GM21423 (cell line): ENCODE results near the gene TRPC6.
"Not testable (repeated sequence)": the region's sequence is repeated elsewhere in the genome, so short reads cannot be mapped to it uniquely, and the experiment has no call there.

Source experiments
- ATAC-seq: cut with Tn5 transposase; IDR thresholded peaks from one replicate; pipeline ENCODE4 v1.9.1; 2021; ENCODE audit warnings: mild to moderate bottlenecking, moderate library complexity; ENCODE audit not compliant: unreplicated experiment

Gene TRPC6

GRCh38 chr11:101523193-101523592, 60.6 kb downstream of the TRPC6 start:
- no peak for ATAC-seq

- ATAC-seq = no peak
Measured at GRCh38 chr11:101521821-101522220, 62.0 kb downstream of the TRPC6 start.

- no peak for ATAC-seq
Measured at GRCh38 chr11:101516546-101516945, 67.3 kb downstream of the TRPC6 start.

GRCh38 chr11:101511065-101511464, 72.7 kb downstream of the TRPC6 start:
- no peak for ATAC-seq

GRCh38 chr11:101510591-101510990, 73.2 kb downstream of the TRPC6 start:
- ATAC-seq = no peak

GRCh38 chr11:101509922-101510321, 73.9 kb downstream of the TRPC6 start:
- ATAC-seq = no peak

- no peak for ATAC-seq
Measured at GRCh38 chr11:101508370-101508769, 75.4 kb downstream of the TRPC6 start.

GRCh38 chr11:101498891-101499290, 84.9 kb downstream of the TRPC6 start:
- no peak for ATAC-seq

- no peak for ATAC-seq
Measured at GRCh38 chr11:101497291-101497690, 86.5 kb downstream of the TRPC6 start.

GRCh38 chr11:101487775-101488174, 96.0 kb downstream of the TRPC6 start:
- no peak for ATAC-seq

GRCh38 chr11:101482556-101483124, 101.2 kb downstream of the TRPC6 start:
- no peak for ATAC-seq

GRCh38 chr11:101478587-101479369, 105.0 kb downstream of the TRPC6 start:
- ATAC-seq = no peak

GRCh38 chr11:101477926-101478325, 105.9 kb downstream of the TRPC6 start:
- ATAC-seq = no peak

- no peak for ATAC-seq
Measured at GRCh38 chr11:101476191-101476590, 107.6 kb downstream of the TRPC6 start.

- ATAC-seq = no peak
Measured at GRCh38 chr11:101475699-101476098, 108.1 kb downstream of the TRPC6 start.

GRCh38 chr11:101474666-101475065, 109.1 kb downstream of the TRPC6 start:
- ATAC-seq = no peak

- no peak for ATAC-seq
Measured at GRCh38 chr11:101470881-101471520, 112.8 kb downstream of the TRPC6 start.

- no peak for ATAC-seq
Measured at GRCh38 chr11:101470419-101470818, 113.4 kb downstream of the TRPC6 start.

- no peak for ATAC-seq
Measured at GRCh38 chr11:101466352-101466751, 117.5 kb downstream of the TRPC6 start.

GRCh38 chr11:101464388-101464787, 119.4 kb downstream of the TRPC6 start:
- ATAC-seq = not testable (repeated sequence)

GRCh38 chr11:101459020-101459419, 124.8 kb downstream of the TRPC6 start:
- ATAC-seq = no peak

GRCh38 chr11:101458161-101458560, 125.6 kb downstream of the TRPC6 start:
- ATAC-seq = no peak
